GM11168 (cell line): ENCODE data around the gene C1orf167.

ENCODE experiments used
- in situ Hi-C: fragments of 300-500 bp; cut with MboI; formaldehyde crosslinking; loops from one replicate; pipeline ENCODE4 v1.12.0; 2022; ENCODE audit warnings: low sequenced_read_pairs; ENCODE audit not compliant: unreplicated experiment

The C1orf167 gene

DNA sequence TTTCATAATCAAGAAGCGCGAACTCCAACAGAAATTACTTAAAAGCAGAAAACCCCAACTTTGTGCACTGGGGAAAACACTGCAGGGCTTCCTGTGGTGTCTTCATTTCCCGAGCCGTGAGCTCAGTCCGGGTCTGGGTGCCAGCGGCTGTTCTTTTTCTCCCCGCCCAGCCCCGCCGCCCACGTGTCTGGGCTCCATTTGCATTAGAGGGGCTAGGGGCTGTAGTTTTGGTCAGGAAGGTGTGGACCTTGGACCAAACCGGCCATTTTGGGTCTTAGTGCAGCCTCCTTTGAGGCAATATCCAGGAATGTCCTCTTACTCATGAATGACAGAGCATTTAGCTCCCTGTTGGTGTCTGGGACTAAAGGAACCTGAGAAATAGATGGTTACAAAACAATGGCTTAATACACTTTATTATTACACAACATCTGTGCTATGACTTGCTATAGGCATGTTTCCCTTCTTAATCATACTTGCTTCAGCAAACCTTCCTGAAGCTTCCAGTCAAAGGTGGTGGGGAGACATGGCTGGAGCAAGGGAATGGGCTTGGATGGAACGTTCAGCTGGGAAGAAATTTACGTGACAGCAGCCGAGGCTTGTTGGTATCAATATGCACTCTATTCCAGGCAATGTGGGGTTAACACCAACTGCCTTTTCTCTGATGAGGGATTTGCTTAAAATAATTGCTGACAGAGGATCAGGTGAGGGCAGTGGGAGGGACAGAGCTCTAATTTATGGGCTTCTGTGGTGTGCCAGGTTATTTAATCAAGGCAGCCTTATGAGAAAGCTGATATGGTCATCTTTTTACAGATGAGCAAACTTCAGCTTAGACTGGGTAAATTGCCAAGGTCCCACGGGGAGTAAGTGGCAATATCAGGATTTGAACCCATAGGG is 25.0 kb upstream of the C1orf167 start:
- in situ Hi-C loops = no loop called here

DNA sequence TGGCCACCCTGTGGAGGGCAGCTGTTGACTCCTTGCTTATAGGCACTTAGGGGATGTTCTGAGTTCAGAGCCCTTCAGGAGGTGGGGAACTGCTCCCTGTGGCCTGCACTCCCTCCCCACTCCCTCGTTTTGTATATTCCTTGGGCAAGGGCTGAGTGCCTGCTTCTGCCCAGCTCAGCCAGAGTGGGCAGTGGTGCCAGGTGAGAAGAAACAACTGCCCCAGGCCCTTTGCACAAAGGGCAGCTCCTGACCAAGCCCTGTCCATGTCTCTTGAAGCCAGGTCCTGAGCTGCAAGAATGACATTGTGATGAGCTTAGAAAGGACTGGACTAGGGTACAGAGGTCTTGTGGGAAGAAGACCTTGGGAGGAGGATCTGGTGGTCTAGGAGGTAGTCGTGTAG is 23.9 kb upstream of the C1orf167 start:
- in situ Hi-C loops = no loop called here

DNA sequence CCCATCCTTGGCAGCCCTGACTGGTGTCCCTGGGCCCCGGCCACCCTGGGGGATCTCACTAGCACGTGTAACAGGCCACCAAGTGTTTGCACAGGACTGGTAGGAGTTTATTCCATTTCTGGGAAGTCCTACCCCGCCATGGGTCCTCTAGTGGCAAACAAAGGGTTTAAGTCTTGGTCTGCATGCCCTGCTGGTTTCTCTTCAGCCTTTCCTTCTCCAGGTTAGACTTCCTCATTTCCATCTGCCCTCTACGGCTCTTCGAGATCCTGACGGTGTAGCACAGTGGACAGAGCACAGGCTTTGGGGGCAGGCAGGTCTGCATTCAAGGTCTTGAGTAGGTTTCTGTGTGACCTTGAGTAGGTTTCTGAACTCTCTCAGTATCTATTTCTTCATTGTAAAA is 23.2 kb upstream of the C1orf167 start:
- in situ Hi-C loops = no loop called here

DNA sequence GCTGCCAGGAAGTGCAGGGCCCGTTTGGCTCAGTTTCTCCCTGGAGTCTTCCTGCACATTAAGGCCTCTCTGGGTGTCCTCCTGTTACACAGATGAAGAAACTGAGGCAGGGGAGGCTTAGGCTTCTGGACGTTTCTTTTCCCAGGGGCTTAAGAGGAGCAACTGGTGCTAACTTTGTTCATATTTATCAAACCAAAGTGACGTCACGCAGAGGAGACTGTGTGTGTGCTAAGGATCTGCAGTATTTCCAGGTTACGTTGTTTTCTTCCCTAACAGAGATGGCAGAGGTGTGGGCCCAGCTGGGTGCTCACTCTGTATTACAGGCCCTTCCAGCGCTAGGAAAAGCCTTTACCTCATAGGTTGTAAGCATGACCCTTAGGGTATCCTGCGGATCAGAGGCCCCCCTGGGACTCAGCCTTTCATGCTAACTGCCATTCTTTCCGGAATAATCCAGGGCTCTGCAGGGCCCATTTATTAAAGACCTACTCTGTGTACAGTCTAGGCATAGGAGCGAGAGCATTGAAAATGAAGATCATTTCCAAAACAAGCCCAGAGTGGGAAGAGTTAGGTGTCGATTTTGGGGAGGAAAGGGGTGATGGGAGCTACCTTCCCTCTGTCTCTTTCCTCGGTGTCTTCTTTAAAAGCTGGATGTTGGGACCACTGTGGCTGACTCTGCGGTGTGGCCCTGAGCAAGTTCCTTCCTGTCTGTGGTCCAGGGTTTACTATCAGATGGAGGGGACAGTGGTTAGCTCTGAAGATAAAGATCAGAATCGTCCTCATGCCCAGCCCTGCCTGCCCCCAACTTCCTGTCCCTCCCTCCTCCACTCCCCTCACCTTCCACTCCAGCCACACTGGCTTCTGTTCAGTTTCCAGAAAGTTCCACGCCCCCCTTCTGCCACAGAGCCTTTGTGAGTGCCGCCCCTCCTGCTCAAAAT is 21.5 kb upstream of the C1orf167 start:
- in situ Hi-C loops = no loop called here

DNA sequence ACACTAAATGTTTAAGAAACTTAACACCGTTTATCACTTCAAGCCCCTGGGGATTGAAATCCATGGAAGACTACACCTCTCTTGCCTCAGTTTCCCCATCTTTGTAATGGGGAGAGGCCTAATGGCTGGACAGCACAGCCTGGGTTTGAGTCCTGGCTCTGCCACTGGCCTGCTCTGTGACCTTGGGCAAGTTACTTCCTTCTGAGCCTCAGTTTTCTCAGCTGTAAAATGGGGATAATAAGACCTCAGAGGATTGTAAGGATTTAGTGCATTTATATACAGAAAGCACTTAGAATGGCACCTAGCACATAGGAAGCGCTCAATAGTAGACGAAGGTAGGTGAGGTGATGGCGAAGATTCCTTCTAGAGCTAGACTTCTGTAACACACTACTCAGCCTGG is 20.5 kb upstream of the C1orf167 start:
- in situ Hi-C loops = no loop called here

DNA sequence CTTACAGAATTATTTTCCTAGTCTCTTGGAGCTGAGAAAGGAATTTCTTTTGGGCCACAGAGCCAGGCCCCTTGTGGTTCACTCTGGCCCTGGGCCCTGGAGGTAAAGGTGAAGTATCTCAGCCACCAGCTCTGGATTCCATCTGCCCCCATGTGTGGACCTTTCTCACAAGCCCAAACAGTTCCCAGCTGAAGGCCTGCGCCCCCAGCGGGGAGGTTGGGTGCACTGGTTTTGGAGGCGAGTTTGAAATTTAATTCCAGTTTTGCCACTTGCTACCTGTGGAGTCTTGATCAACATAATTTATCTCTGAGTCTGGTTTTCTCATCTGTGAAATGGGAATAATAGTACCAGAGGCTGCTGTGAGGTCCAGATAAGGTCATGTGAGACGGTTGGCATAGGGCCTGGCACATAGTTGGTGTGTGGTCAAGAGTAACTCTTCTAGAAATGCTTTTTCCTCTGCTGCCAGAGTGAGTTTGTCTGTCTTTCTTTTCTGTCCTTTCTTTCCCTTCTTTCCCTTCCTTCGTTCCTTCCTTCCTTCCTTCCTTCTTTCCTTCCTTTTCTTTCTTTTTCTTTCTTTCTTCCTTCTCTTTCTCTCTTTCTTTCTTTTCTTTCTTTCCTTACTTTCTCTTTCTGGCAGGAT is 20.0 kb upstream of the C1orf167 start:
- in situ Hi-C loops = no loop called here

DNA sequence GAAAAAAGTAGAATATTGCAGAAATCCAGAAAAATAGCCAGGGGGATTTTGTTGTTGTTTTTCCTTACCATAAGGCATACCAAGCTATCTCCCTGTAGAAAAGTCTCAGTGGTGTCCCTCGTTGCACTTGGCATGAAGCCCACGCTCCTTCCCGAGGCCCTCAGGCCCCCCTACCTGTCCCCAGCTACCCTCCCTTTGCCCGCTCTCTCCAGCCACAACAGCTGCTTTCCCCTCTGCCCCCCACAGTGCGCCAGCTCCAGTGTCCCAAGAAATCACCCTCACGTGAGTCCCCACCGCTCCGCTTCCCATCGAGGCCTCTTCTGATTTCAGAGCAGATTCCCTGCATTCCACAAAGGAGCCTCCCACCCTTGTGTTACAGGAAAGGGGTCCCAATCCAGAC is 17.7 kb upstream of the C1orf167 start:
- in situ Hi-C loops = no loop called here

DNA sequence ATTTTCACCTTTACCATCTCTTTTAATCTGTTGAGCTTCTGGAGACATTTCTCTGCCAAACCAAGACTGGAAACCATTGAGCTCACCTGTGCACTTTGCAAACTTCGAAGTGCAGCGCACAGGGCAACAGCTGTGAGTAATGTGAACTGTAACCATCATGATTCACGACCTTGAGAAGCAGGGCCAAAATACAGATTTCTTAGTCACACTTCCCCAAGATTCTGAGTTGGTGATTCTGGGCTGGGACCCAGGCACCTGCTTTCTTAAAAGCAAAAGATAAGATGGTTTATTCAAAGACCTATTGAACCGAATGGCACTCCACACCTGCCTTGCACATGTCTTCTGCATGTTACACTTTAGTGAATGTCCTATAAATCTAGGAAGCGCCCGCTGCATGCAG is 15.9 kb upstream of the C1orf167 start:
- in situ Hi-C loops = no loop called here

DNA sequence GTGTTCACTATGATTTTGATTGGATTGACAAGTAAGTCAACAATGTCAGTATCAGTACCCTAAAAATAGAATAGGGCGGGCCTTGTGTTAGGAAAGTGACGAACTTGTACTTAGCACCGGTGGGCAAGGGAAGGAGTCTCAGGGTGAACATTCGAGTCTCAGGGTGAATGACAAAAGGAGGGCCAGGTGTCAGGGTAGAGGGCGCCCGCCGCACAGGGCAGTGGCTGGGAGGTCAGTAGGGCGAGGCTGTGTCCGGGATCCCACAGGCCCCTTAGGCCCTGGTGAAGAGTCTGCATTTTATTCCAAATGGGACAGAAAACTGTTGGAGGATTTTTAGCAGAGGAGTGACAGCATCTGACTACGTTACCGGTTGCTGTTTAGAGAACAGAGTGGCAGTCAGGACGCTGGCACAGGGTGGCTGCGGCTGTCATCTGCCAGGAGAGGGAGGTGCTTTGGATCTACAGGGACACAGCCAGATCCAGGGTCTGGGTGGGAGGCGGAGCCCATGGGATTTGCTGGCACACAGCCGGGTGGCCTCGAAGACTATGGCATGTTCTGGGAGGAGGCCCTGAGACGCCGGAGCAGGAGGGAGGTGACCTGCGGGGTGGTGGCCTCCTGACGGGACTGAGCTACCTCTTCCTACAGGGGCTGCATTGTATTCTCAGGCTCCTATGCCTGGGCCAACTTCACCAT is 15.1 kb upstream of the C1orf167 start:
- in situ Hi-C loops = no loop called here

DNA sequence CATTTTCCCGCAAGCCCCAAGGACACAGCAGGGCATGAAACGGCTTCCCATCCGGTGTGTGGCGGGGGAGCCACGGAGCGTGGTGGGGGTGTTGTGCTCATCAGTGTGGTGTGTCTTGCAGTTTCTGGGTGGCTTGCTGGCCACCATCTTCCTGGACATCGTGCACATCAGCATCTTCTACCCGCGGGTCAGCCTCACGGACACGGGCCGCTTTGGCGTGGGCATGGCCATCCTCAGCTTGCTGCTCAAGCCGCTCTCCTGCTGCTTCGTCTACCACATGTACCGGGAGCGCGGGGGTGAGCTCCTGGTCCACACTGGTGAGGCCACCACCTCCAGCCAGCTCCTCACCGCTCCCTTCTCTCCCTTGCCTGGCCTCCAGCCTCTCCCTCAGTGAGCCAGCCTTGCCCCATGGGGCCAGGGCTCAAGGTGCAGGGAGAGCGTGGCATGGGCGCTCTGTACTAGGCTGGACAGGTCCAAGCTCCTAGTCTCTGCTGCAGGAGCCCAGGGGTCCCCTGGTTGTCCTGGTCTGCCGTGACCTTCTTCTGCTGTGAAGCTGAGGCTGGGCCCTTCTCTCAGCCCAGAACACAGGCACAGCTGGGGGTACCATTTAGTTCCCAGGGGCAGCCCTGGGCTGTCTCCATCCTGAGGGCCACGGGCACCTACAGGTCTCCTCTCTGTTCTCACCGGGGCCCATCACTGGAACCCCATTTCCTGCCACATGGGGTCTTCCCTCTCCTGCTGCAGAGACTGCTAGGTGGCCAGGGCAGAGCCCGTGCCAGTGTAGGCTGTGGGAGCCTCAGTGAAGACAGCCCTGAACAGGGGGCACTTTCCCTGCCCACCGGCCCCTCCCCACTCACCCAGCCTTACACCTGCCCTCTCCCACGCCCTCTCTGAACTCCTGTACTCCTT is 13.4 kb upstream of the C1orf167 start:
- in situ Hi-C loops = no loop called here

DNA sequence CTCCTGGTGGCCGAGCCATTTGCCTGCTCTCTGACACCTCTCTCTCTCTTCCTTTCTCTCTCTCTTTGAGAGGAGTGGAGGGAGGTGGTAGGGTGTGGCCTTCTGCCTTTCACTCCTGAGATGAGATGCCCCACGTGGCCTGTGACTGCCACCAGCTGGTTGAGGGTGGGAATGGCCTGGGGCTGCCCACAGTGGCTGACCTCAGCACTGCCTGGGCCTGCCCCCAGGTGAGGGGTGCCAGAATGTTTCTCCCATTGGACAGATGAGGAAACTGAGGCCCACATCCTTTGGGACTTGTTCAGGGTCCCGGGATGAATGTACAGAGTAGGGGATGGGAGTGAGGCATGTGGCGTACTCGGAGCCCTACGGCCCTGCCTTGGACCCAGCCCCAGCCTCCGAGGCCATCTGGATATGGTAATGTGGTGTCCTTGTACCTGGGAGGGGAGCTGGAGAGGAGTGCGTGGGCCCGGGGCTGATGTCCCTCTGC is 12.7 kb upstream of the C1orf167 start:
- in situ Hi-C loops = no loop called here

DNA sequence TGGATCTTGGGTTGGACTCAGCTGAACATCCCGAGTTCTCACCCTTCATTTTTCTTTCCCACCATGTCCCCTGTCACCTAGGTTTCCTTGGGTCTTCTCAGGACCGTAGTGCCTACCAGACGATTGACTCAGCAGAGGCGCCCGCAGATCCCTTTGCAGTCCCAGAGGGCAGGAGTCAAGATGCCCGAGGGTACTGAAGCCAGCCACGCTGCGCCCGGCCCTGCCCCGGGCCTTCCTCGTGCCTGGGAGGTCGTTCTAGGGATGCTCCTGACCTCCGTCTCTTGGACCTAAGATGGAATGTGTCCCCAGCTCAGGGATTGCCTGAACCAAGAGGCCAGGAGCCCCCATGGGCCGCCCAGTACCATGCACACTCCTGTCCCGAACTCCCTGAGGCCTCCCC is 12.0 kb upstream of the C1orf167 start:
- in situ Hi-C loops = no loop called here

DNA sequence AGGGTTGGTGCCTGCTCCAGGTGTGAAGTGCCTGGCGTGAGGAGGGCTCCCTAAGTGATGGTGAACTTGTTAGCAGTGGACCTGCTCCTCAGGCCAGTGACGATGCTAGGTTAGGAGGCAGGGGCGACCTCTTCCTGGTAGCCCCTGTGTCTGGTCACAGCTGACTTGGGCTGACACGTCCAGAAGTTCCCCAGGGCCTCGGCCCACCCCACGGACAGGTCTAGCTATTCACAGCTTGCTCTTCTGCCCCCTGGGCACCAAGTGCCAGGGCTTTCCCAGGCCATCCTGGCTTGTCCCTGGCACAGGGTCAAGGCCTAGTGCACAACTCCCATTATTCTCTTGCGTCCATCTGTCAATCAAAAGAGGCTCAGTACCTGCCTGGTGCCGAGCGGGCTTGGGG is 10.9 kb upstream of the C1orf167 start:
- in situ Hi-C loops = no loop called here

DNA sequence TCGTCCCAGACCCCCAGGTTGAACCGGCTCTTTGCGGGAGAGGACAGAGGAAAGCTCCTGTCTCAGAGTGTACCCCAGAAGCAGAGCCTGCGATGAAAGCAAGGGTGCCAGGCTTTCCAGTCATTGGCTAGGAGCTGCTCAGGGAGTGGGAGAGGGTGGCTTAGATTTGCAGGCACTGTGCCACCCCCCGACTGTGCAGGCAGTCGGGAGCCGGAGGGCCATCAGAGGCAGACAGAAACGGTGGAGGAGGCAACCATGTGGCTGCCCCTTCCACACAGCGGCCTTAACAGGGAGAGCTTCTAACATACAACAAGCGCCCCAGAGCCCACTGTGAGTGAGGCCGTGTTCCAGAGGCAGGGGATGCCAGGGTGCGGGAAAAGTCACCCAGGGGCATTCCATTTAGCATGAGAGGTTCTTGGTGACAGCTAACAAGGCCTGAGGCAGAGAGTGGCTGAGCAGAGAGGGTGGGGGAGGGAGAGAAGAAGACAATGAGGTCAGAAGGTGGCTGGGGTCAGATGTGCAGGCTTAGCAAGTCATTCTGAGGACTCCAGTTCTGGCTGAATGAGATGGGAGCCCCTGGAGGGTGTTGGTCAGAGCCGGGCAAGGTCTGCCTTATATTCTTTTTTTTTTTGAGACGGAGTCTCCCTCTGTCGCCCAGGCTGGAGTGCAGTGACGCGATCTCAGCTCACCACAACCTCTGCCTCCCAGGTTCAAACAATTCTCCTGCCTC is 9.5 kb upstream of the C1orf167 start:
- in situ Hi-C loops = no loop called here

DNA sequence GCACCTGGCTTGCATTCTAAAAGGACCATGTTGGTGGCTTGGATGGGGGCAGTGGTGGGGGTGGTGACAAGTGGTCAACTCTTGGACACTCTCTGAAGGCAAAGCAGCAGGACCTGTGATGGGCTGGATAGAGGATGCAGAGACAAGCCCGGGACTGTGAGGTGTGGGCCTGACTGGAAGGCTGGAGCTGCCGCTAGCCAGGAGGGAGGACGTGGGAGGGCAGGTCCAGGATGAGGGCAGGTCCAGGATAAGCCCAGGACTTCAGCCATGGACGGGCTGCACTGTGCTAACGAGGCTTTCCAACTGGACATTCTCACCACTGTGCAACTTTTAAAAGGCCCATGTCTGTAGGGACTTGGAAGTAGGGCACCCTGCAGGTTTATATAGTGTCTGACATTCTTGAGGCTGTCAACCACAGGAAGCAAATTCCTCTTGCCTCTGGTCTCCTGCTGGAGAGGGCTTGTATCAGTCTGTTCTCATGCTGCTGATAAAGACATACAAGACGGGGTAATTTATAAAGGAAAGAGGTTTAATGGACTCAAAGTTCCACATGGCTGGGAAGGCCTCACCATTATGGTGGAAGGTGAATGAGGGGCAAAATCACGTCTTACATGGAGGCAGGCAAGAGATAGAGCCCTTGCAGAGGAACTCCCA is 8.3 kb upstream of the C1orf167 start:
- in situ Hi-C loops = no loop called here

DNA sequence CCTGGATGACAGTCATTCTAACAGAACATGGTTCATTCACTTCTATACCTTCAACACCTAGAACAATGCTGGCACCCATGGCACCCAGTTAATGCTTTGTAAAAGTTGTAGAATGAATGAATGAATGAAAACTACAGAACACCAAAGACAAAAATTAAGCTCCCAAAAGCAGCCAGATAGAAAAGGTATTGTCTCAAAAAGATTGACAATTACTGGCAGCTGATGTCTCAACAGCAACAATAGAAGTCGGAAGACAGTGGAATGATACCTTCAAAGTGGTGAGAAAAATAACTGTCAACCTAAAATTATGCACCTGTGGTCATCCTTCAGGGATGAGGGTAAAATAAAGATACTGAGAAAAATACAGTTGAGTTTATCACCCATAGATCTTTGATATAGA is 4.9 kb upstream of the C1orf167 start:
- in situ Hi-C loops = no loop called here

DNA sequence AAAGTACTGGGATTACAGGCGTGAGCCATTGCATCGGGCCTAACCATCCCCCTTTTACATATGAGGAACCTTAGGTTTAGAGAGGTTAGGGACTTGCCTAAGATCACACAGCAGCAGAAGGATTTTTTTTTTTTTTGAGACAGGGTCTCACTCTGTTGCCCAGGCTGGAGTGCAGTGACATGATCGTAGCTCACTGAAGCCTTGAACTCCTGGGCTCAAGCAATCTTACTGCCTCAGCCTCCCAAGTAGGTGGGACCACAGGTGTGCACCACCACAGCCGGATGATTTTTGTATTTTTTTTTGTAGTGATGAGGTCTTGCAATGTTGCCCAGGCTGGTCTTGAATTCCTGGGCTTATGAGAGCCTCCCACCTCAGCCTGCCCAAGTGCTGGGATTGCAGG is 2.2 kb upstream of the C1orf167 start:
- in situ Hi-C loops = no loop called here

DNA sequence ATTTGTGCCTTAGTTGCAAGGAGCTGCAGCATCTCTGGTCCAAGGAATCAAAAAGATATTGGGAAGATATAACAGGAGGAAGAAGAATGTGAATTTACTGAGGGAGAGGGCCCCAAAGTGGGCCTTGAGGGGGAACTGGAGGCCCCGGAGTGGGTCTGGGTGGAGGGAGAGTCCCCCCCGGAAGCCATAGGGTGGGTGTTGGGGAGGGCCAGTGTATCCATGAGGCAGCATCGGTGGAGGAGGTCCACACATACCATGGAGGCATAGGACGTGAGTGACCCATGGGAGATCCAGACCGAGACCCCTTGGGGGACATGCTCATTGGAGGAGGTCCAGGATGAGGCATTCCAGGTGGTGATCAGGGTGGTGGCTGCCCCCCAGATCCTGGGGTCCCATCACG is 708 bp upstream of the C1orf167 start:
- in situ Hi-C loops = no loop called here
